Neural crest cell (in vitro differentiated cells): ENCODE data around the gene TSEN54. TPM values are rescaled to one million over a fixed set of nuclear protein-coding genes. Genes with fewer than 3 reads are reported as not detected.
A peak's percentile ranks its signal among the peaks of the same experiment; 100 is the strongest.

Experiments
- DNase-seq: peaks from one replicate; pipeline ENCODE4 v3.0.0; 2021; ENCODE audit warnings: low read depth, mixed read lengths, low spot score
- H3K27ac Mint-ChIP-seq: one replicate; pipeline ENCODE4 v1.8.0; 2021; ENCODE audit warnings: mild to moderate bottlenecking, mixed read lengths; ENCODE audit not compliant: unreplicated experiment
- H3K27me3 Mint-ChIP-seq: 2 replicates; pipeline ENCODE4 v1.8.0; 2021; ENCODE audit warnings: low read depth, mild to moderate bottlenecking, mixed read lengths
- H3K36me3 Mint-ChIP-seq: 2 replicates; pipeline ENCODE4 v1.8.0; 2021; ENCODE audit warnings: low read depth, mild to moderate bottlenecking, mixed read lengths
- H3K4me1 Mint-ChIP-seq: 2 replicates; pipeline ENCODE4 v1.8.0; 2021; ENCODE audit warnings: mixed read lengths
- H3K4me3 Mint-ChIP-seq: one replicate; pipeline ENCODE4 v1.8.0; 2021; ENCODE audit warnings: mild to moderate bottlenecking, mixed read lengths
- H3K9me3 Mint-ChIP-seq: 2 replicates; pipeline ENCODE4 v1.8.0; 2021; ENCODE audit warnings: mixed read lengths
- CTCF ChIP-seq: fragments of 200-600 bp; sonication (generic); conservative IDR thresholded peaks from 2 replicates; pipeline ENCODE4 v1.5.0; 2021; ENCODE audit warnings: antibody characterized with exemption, mild to moderate bottlenecking
- total RNA-seq: library from RNA; stranded (reverse); gene quantifications from 2 replicates; pipeline ENCODE4 v1.2.1, GENCODE V29; 2021

TSEN54 gene
- total RNA-seq, 1 donor from 2014 or later, result 48.1 TPM

- Mint-ChIP-seq H3K36me3 (no peaks in the 10 kb centered on the region), H3K27ac (no peak overlapping the region), H3K9me3 (no peaks in the 10 kb centered on the region), H3K4me3 (no peak overlapping the region), H3K4me1 (peaks cover 17% of the 10 kb centered on the region), H3K27me3 (no peaks in the 10 kb centered on the region)
- DNase-seq, result no peak
- no peak for TF ChIP-seq CTCF
Measured at GRCh38 chr17:75536366-75536765, 20.0 kb downstream of the TSEN54 start.

- Mint-ChIP-seq H3K27me3 (no peaks in the 10 kb centered on the region), H3K36me3 (no peaks in the 10 kb centered on the region), H3K9me3 (no peaks in the 10 kb centered on the region), H3K4me3 (no peak overlapping the region), H3K27ac (no peak overlapping the region), H3K4me1 (peaks cover 6% of the 10 kb centered on the region)
- TF ChIP-seq CTCF, result no peak
- no peak for DNase-seq
Measured at GRCh38 chr17:75539967-75540729, 23.8 kb downstream of the TSEN54 start.

GRCh38 chr17:75540923-75541503, 24.7 kb downstream of the TSEN54 start:
- Mint-ChIP-seq H3K36me3 (no peaks in the 10 kb centered on the region), H3K27ac (no peak overlapping the region), H3K9me3 (no peaks in the 10 kb centered on the region), H3K27me3 (no peaks in the 10 kb centered on the region), H3K4me3 (no peak overlapping the region), H3K4me1 (peaks cover 6% of the 10 kb centered on the region)
- no peak for TF ChIP-seq CTCF
- DNase-seq, result no peak

- Mint-ChIP-seq H3K4me1 (peaks cover 6% of the 10 kb centered on the region), H3K27ac (peak overlapping the region; percentile 75), H3K4me3 (no peak overlapping the region)
Measured at GRCh38 chr17:75542229-75542628, 25.9 kb downstream of the TSEN54 start.

GRCh38 chr17:75542728-75543336, 26.5 kb downstream of the TSEN54 start:
- Mint-ChIP-seq H3K4me1 (peaks cover 6% of the 10 kb centered on the region), H3K27ac (no peak overlapping the region), H3K9me3 (no peaks in the 10 kb centered on the region), H3K27me3 (peaks cover 2% of the 10 kb centered on the region), H3K4me3 (no peak overlapping the region), H3K36me3 (no peaks in the 10 kb centered on the region)
- no peak for TF ChIP-seq CTCF
- no peak for DNase-seq

More at GRCh38 chr17:75542229-75542628, 25.9 kb downstream of the TSEN54 start:
- Mint-ChIP-seq H3K27me3 (no peaks in the 10 kb centered on the region), H3K36me3 (no peaks in the 10 kb centered on the region), H3K9me3 (no peaks in the 10 kb centered on the region)
- no peak for DNase-seq
- TF ChIP-seq CTCF, result no peak
